ENCODE results near the gene PCDHB15. TPM values are rescaled to one million over a fixed set of nuclear protein-coding genes. Genes with fewer than 3 reads are reported as not detected.

The PCDHB15 gene
- polyA plus RNA-seq, 1 donor from 2014 or later: 11.2 TPM

GRCh38 chr5:141250576-141250975 is 5.4 kb downstream of the PCDHB15 start:
- Histone ChIP-seq H3K27ac (ENCODE audit: low read length) (no peak overlapping the region), H3F3A (ENCODE audit: insufficient read depth, low read length, poor library complexity, severe bottlenecking) (no peaks in the 10 kb centered on the region), H3K36me3 (ENCODE audit: insufficient read depth, low read length) (peaks cover 15% of the 10 kb centered on the region), H3K27me3 (ENCODE audit: insufficient read depth, low read depth, low read length) (no peaks in the 10 kb centered on the region), H2AFZ (ENCODE audit: low read depth, low read length) (no peak overlapping the region), H3K9ac (ENCODE audit: low read length) (no peak overlapping the region), H4K20me1 (ENCODE audit: insufficient read depth) (no peaks in the 10 kb centered on the region), H3K9me3 (ENCODE audit: low read length) (peaks cover 58% of the 10 kb centered on the region), H3K9me2 (ENCODE audit: insufficient read depth, low read length) (no peaks in the 10 kb centered on the region), H3K4me2 (ENCODE audit: low read length) (no peak overlapping the region), H3K79me2 (replicated peaks; ENCODE audit: insufficient read depth, low read length) (no peaks in the 10 kb centered on the region), H3K4me3 (ENCODE audit: low read length) (no peak overlapping the region)
- TF ChIP-seq SMC3 (conservative IDR thresholded peaks at IDR 0.05; ENCODE audit: poor library complexity) (no peak), RAD21 (conservative IDR thresholded peaks at IDR 0.05) (no peak)

- Histone ChIP-seq H3K4me2 (ENCODE audit: low read length) (no peak overlapping the region), H3K9ac (ENCODE audit: low read length) (no peak overlapping the region), H3K79me2 (replicated peaks; ENCODE audit: insufficient read depth, low read length) (no peaks in the 10 kb centered on the region), H3K27ac (ENCODE audit: low read length) (no peak overlapping the region), H3F3A (ENCODE audit: insufficient read depth, low read length, poor library complexity, severe bottlenecking) (no peaks in the 10 kb centered on the region), H3K4me3 (ENCODE audit: low read length) (no peak overlapping the region), H3K27me3 (ENCODE audit: insufficient read depth, low read depth, low read length) (no peaks in the 10 kb centered on the region), H3K9me2 (ENCODE audit: insufficient read depth, low read length) (no peaks in the 10 kb centered on the region), H2AFZ (ENCODE audit: low read depth, low read length) (no peak overlapping the region), H4K20me1 (ENCODE audit: insufficient read depth) (no peaks in the 10 kb centered on the region), H3K36me3 (ENCODE audit: insufficient read depth, low read length) (peaks cover 4% of the 10 kb centered on the region), H3K9me3 (ENCODE audit: low read length) (peaks cover 50% of the 10 kb centered on the region)
- no peak for TF ChIP-seq RAD21 (conservative IDR thresholded peaks at IDR 0.05)
- no peak for TF ChIP-seq EZH2 (IDR thresholded peaks at IDR 0.05; ENCODE audit: borderline replicate concordance, insufficient read depth, low read length, poor library complexity, severe bottlenecking)
- no peak for TF ChIP-seq SMC3 (conservative IDR thresholded peaks at IDR 0.05; ENCODE audit: poor library complexity)
- no peak for TF ChIP-seq EP300 (conservative IDR thresholded peaks at IDR 0.05; ENCODE audit: poor library complexity, severe bottlenecking)
- TF ChIP-seq POLR2AphosphoS5 (IDR thresholded peaks at IDR 0.05): no peak
- TF ChIP-seq REST (IDR thresholded peaks at IDR 0.05; ENCODE audit: borderline replicate concordance): no peak
Observed at GRCh38 chr5:141258464-141258863, 13.3 kb downstream of the PCDHB15 start.

GRCh38 chr5:141258948-141259347 is 13.8 kb downstream of the PCDHB15 start:
- Histone ChIP-seq H2AFZ (ENCODE audit: low read depth, low read length) (no peak overlapping the region), H3K36me3 (ENCODE audit: insufficient read depth, low read length) (peaks cover 4% of the 10 kb centered on the region), H3K79me2 (replicated peaks; ENCODE audit: insufficient read depth, low read length) (no peaks in the 10 kb centered on the region), H3K9me3 (ENCODE audit: low read length) (peaks cover 45% of the 10 kb centered on the region), H3K9ac (ENCODE audit: low read length) (no peak overlapping the region), H3F3A (ENCODE audit: insufficient read depth, low read length, poor library complexity, severe bottlenecking) (no peaks in the 10 kb centered on the region), H3K9me2 (ENCODE audit: insufficient read depth, low read length) (no peaks in the 10 kb centered on the region), H3K27ac (ENCODE audit: low read length) (no peak overlapping the region), H4K20me1 (ENCODE audit: insufficient read depth) (no peaks in the 10 kb centered on the region), H3K4me3 (ENCODE audit: low read length) (no peak overlapping the region), H3K27me3 (ENCODE audit: insufficient read depth, low read depth, low read length) (no peaks in the 10 kb centered on the region), H3K4me2 (ENCODE audit: low read length) (no peak overlapping the region)
- TF ChIP-seq CTCF (IDR thresholded peaks at IDR 0.05; ENCODE audit: poor library complexity, severe bottlenecking) (no peak), EP300 (conservative IDR thresholded peaks at IDR 0.05; ENCODE audit: poor library complexity, severe bottlenecking) (no peak), POLR2AphosphoS5 (IDR thresholded peaks at IDR 0.05) (no peak), SMC3 (conservative IDR thresholded peaks at IDR 0.05; ENCODE audit: poor library complexity) (no peak), TAF1 (IDR thresholded peaks at IDR 0.05; ENCODE audit: low read depth) (no peak), REST (IDR thresholded peaks at IDR 0.05; ENCODE audit: borderline replicate concordance) (no peak), RAD21 (conservative IDR thresholded peaks at IDR 0.05) (no peak), EZH2 (IDR thresholded peaks at IDR 0.05; ENCODE audit: borderline replicate concordance, insufficient read depth, low read length, poor library complexity, severe bottlenecking) (no peak), MXI1 (conservative IDR thresholded peaks at IDR 0.05; ENCODE audit: poor library complexity, severe bottlenecking) (no peak)
